Kidney epithelial cell (primary cell): ENCODE measurements around the gene CCL21. TPM values are rescaled to one million over a fixed set of nuclear protein-coding genes. Genes with fewer than 3 reads are reported as not detected.
"Not testable (repeated sequence)": the region's sequence is repeated elsewhere in the genome, so short reads cannot be mapped to it uniquely, and the experiment has no call there.

ENCODE experiments used
- DNase-seq: peaks from one replicate; pipeline ENCODE4 v3.0.0-alpha.2; 2010; ENCODE audit warnings: low read depth
- H3K27me3 ChIP-seq: 2 replicates; pipeline ENCODE4 v1.6.0; 2011; ENCODE audit warnings: low read length; ENCODE audit not compliant: control insufficient read depth, insufficient read depth
- H3K36me3 ChIP-seq: 2 replicates; pipeline ENCODE4 v1.5.1; 2011; ENCODE audit warnings: low read length; ENCODE audit not compliant: control insufficient read depth, insufficient read depth
- H3K4me3 ChIP-seq: 2 replicates; pipeline ENCODE4 v1.5.1; 2011; ENCODE audit warnings: low read depth, mild to moderate bottlenecking, control low read depth, low read length
- total RNA-seq: library from RNA; depleted of rRNA; stranded (reverse); fragments of >200 nt; gene quantifications from 2 replicates; pipeline ENCODE4 v1.2.3, GENCODE V29; 2015
- TF ChIP-seq, protein P1 (sequence below): IDR thresholded peaks from 2 replicates; pipeline ENCODE4 v1.5.1; 2011; ENCODE audit warnings: mild to moderate bottlenecking, moderate library complexity, low read length, control low read depth, inconsistent platforms; ENCODE audit not compliant: insufficient read depth, poor library complexity, severe bottlenecking

Gene CCL21
- total RNA-seq, 1 donor from 2014 or later = not detected

DNA sequence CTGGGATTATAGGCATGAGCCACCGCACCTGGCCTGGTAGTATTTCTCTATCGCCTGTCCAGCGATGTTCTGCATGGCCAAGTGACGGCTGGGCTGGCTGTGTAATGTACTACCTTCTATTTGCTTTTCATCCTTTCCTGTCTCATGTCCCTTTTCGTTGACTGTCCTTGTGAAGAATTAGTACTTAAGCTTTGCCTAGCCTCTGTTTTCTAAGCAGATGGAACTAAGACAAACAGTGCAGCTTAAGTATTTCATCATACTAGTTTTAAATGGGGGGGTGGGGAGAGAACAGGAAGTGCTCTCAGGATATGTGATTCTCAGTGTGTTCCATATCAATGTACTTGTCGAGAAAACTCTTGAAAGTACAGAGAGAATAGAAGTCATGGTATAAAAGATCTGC lies 31.7 kb upstream of the CCL21 start:
- Histone ChIP-seq H3K27me3 (no peaks in the 10 kb centered on the region), H3K4me3 (no peak overlapping the region), H3K36me3 (no peaks in the 10 kb centered on the region)
- TF ChIP-seq, protein P1, sequence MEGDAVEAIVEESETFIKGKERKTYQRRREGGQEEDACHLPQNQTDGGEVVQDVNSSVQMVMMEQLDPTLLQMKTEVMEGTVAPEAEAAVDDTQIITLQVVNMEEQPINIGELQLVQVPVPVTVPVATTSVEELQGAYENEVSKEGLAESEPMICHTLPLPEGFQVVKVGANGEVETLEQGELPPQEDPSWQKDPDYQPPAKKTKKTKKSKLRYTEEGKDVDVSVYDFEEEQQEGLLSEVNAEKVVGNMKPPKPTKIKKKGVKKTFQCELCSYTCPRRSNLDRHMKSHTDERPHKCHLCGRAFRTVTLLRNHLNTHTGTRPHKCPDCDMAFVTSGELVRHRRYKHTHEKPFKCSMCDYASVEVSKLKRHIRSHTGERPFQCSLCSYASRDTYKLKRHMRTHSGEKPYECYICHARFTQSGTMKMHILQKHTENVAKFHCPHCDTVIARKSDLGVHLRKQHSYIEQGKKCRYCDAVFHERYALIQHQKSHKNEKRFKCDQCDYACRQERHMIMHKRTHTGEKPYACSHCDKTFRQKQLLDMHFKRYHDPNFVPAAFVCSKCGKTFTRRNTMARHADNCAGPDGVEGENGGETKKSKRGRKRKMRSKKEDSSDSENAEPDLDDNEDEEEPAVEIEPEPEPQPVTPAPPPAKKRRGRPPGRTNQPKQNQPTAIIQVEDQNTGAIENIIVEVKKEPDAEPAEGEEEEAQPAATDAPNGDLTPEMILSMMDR = no peak
- DNase-seq = no peak

DNA sequence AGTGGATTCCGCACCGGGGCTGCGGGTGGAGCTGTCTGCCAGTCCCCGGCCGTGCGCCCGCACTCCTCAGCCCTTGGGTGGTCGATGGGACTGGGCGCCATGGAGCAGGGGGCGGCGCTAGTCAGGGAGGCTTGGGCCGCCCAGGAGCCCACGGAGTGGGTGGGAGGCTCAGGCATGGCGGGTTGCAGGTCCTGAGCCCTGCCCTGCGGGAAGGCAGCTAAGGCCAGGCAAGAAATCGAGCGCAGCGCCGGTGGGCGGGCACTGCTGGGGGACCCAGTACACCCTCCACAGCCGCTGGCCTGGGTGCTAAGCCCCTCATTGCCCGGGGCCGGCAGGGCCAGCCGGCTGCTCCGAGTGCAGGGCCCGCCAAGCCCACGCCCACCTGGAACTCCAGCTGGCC lies 30.2 kb upstream of the CCL21 start:
- not testable (repeated sequence) for H3K4me3 ChIP-seq, H3K36me3 ChIP-seq, DNase-seq, H3K27me3 ChIP-seq

DNA sequence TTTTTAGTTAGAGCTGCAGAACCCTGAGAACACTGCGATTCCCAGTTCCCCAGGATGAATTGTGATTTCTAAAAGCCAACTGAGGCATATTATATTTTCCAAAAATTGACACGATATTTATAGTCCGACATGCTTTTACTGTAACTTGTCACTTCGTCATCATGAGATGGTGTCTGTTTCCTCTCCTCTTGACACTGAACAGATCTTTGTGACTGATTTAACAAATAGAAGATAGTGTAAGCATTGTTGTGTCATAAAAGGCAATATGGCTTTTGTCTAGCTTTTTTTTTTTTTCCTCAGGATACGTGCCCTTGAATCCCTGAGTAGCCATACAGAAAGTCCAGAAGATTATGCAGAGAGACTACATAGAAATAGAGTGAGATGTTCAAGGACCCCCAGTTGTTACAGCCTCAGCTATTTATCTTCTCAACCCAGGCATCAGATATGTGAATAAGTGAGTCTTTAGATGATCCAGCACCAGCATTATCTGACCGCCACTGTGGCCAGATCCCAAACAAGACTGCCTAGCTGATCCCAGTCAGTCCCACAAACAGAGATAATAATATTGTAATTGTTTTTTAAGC lies 27.8 kb upstream of the CCL21 start:
- Histone ChIP-seq H3K36me3 (no peaks in the 10 kb centered on the region), H3K27me3 (no peaks in the 10 kb centered on the region), H3K4me3 (no peak overlapping the region)
- TF ChIP-seq, protein P1 = no peak
- no peak for DNase-seq

DNA sequence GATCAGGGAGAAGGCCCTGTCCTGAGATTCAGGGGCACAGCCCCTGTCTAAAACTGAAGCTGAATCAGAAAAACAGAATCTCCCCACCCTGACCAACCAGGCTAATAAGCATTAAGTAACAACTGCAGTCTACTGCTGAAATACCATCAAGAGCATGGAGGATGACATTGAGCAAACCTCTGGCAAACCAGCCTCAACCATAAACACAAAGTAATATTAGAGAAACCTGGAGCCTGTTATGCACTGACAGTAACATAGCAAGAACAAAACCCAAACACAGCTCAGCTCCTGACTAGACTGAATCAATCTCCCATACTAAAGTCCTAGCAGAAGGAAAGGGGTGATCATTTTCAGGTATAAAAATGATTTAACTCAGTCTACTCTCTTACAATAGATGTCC lies 24.8 kb upstream of the CCL21 start:
- Histone ChIP-seq H3K36me3 (no peaks in the 10 kb centered on the region), H3K4me3 (no peak overlapping the region), H3K27me3 (no peaks in the 10 kb centered on the region)
- no peak for DNase-seq
- TF ChIP-seq, protein P1 = no peak

DNA sequence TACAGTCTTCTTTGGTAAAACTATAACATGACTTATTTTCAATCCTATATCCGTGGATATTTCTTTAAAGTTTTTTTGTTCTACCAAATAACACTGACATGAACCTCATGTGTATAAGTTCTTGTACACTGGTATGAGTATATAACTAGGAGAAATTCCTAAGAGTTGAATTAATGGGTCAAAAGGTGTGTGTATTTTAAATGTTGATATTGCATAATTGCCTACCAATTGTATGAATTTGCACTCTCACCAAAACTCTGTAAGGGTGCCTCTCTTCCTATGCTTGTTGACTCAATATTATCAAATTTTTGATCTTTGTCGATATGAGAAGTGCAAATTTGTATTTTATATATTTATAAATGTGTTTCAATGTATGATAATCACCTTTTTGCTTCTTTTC lies 22.9 kb upstream of the CCL21 start:
- H3K27me3 ChIP-seq = no peaks in the 10 kb centered on the region
- TF ChIP-seq, protein P1 = no peak
- no peaks in the 10 kb centered on the region for H3K36me3 ChIP-seq
- no peak overlapping the region for H3K4me3 ChIP-seq
- no peak for DNase-seq

DNA sequence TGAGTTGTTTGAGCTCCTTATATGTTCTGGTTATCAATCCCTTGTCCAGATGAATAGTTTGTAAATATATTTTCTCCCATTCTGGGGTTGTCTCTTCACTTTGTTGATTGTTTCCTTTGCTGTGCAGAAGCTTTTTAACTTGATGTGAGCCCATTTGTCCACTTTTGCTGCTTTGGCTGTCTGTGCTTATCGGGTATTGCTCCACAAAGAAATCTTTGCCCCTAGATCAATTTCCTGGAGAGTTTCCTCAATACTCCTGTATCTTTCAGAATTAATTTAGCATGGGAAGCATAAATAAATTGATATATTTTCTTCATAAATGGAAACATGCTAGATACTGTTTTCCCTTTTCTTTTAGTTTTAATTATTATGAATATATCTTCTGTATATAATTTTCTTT lies 22.5 kb upstream of the CCL21 start:
- Histone ChIP-seq H3K36me3 (no peaks in the 10 kb centered on the region), H3K4me3 (no peak overlapping the region), H3K27me3 (no peaks in the 10 kb centered on the region)
- no peak for DNase-seq
- TF ChIP-seq, protein P1 = no peak
